Measurements from ENCODE around the gene KMO.

- TF ChIP-seq POLR2A (IDR thresholded peaks at IDR 0.05; ENCODE audit: low read depth, low read length) = no peak
- no peak for TF ChIP-seq CTCF (IDR thresholded peaks at IDR 0.05; ENCODE audit: extremely low read depth in 1 of 2, insufficient read depth in 1 of 2, low read depth in 1 of 2, low read length in 2 of 2)
- TF ChIP-seq EZH2 (IDR thresholded peaks at IDR 0.05; ENCODE audit: borderline replicate concordance, low read depth, low read length, severe bottlenecking) = no peak
- no peak for TF ChIP-seq JUN (IDR thresholded peaks at IDR 0.05; ENCODE audit: borderline replicate concordance, insufficient read depth, insufficient read length, low read depth)
- TF ChIP-seq POLR2AphosphoS5 (IDR thresholded peaks at IDR 0.05; ENCODE audit: insufficient read depth, low read depth, low read length) = no peak
Observed at GRCh38 chr1:241640867-241641622, 108.9 kb downstream of the KMO start.

All from endothelial cell of umbilical vein (primary cell).